Measurements from ENCODE around the gene EIF3A. TPM values are rescaled to one million over a fixed set of nuclear protein-coding genes. Genes with fewer than 3 reads are reported as not detected.

EIF3A gene
- total and polyA plus RNA-seq, 9 of the 15 experiments (the other 6 are each of a cell fraction or from before 2014, with no cell fraction given), result 19.6 to 163 (median 102) TPM

GRCh38 chr10:119059557-119059956, 21.1 kb downstream of the EIF3A start (continued):
- TF ChIP-seq, protein P1, sequence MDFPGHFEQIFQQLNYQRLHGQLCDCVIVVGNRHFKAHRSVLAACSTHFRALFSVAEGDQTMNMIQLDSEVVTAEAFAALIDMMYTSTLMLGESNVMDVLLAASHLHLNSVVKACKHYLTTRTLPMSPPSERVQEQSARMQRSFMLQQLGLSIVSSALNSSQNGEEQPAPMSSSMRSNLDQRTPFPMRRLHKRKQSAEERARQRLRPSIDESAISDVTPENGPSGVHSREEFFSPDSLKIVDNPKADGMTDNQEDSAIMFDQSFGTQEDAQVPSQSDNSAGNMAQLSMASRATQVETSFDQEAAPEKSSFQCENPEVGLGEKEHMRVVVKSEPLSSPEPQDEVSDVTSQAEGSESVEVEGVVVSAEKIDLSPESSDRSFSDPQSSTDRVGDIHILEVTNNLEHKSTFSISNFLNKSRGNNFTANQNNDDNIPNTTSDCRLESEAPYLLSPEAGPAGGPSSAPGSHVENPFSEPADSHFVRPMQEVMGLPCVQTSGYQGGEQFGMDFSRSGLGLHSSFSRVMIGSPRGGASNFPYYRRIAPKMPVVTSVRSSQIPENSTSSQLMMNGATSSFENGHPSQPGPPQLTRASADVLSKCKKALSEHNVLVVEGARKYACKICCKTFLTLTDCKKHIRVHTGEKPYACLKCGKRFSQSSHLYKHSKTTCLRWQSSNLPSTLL (IDR thresholded peaks at IDR 0.05), result no peak
- TF ChIP-seq RBM34 (IDR thresholded peaks at IDR 0.05; ENCODE audit: borderline replicate concordance, insufficient read depth, low read length) (no peak), ZNF232 (CRISPR knock-in tag; IDR thresholded peaks at IDR 0.05) (no peak)

DNA sequence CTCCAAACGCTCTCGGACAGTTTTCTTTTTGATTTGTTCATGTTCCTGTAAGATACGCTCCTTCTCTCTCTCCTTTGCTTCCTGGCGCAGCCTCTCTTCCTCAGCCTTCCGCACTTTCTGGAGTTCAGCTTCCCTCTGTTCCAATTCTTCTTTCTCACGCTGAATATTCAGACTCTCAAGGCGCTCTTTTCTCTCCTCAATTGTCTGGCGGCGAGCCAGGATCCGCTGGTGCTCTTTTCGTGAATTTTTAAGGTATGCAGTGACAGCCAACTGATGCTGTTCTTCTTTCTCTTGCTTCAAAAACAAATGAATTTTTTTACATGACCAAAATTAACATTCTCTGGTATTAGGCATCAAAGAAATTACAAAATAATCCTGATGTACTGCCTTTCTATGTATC, 22.6 kb downstream of the EIF3A start:
- Histone ChIP-seq H3K9me3 (replicated peaks; ENCODE audit: control insufficient read depth, insufficient read depth, low read depth, low read length) (no peaks in the 10 kb centered on the region), H3K9me1 (ENCODE audit: control insufficient read depth, insufficient read depth, low read length) (no peaks in the 10 kb centered on the region), H3K27ac (ENCODE audit: extremely low read depth, low read depth, low read length) (no peak overlapping the region), H3K4me2 (ENCODE audit: insufficient read depth, low read length) (no peak overlapping the region), H3K27me3 (ENCODE audit: control insufficient read depth in 2 of 2, insufficient read depth in 2 of 2, low read length in 2 of 2) (no peaks in the 10 kb centered on the region), H3K4me1 (replicated peaks in 1 of 2; ENCODE audit: control insufficient read depth in 2 of 2, insufficient read depth in 2 of 2, low read length in 2 of 2) (no peaks in the 10 kb centered on the region), H3K36me3 (ENCODE audit: control insufficient read depth, insufficient read depth, low read length) (peaks cover 96% of the 10 kb centered on the region), H2AFZ (ENCODE audit: low read depth, low read length) (no peak overlapping the region), H3K79me2 (ENCODE audit: control insufficient read depth, insufficient read depth, low read length) (peaks cover 44% of the 10 kb centered on the region), H4K20me1 (replicated peaks; ENCODE audit: control insufficient read depth, insufficient read depth, low read length) (no peaks in the 10 kb centered on the region), H3K9ac (ENCODE audit: insufficient read depth in 1 of 2, low read depth in 2 of 2, low read length in 2 of 2) (no peak overlapping the region), H3K4me3 (no peak overlapping the region)
- CTCF ChIA-PET (ENCODE audit: low intra/inter-chr PET ratio), result no interaction called here
- TF ChIP-seq NFIC (IDR thresholded peaks at IDR 0.05), result peak; percentile 58; the same call in 1 of the 2 replicates
- TF ChIP-seq ZNF24 (IDR thresholded peaks at IDR 0.05), result no peak
- TF ChIP-seq GTF2A2 (tag; IDR thresholded peaks at IDR 0.05), result no peak
- in situ Hi-C loops (cut with MboI), result no loop called here
- FAIRE-seq (no peak), DNase-seq (ENCODE audit: extremely low read depth in 1 of 4, low spot score in 3 of 4) (no peak), ATAC-seq (no peak)
- no TSS peak for BruUV-seq (replicated peaks)
- POLR2A ChIA-PET, result no interaction called here
- 91% methylated on average over 8 of the region's 11 CpGs for WGBS (ENCODE audit: insufficient coverage, low coverage, missing lambda C conversion rate)
- intact Hi-C loops (cut with micrococcal nuclease), result no loop called here

All from K562 (cell line).